OCI-LY1 (cell line): ENCODE results near the gene ZNF256.

Experiments
- H2AFZ ChIP-seq: fragments of 200-600 bp; sonication (generic), shearing (Covaris generic); 2 replicates; pipeline ENCODE4 v1.6.0; 2014; ENCODE audit warnings: antibody characterized with exemption, mild to moderate bottlenecking, low read length
- H3F3A ChIP-seq: fragments of 200-600 bp; sonication (generic), shearing (Covaris generic); 2 replicates; pipeline ENCODE4 v1.6.0; 2014; ENCODE audit warnings: mild to moderate bottlenecking, antibody characterized with exemption, low read length, moderate library complexity; ENCODE audit not compliant: insufficient read depth
- H3K27ac ChIP-seq: fragments of 200-600 bp; sonication (generic); 2 replicates; pipeline ENCODE4 v1.5.1; 2014; ENCODE audit warnings: low read length, mixed run types, mild to moderate bottlenecking, low read depth; ENCODE audit not compliant: poor library complexity, severe bottlenecking
- H3K27me3 ChIP-seq: fragments of 200-600 bp; sonication (generic); 2 replicates; pipeline ENCODE4 v1.6.0; 2014; ENCODE audit warnings: antibody characterized with exemption, mild to moderate bottlenecking, low read length, moderate library complexity; ENCODE audit not compliant: insufficient read depth
- H3K36me3 ChIP-seq: fragments of 200-600 bp; sonication (generic); 2 replicates; pipeline ENCODE4 v1.6.1; 2014; ENCODE audit warnings: mild to moderate bottlenecking, antibody characterized with exemption, low read length, moderate library complexity, mixed read lengths; ENCODE audit not compliant: insufficient read depth
- H3K4me1 ChIP-seq: fragments of 200-600 bp; sonication (generic); 2 replicates; pipeline ENCODE4 v1.5.1; 2014; ENCODE audit warnings: mild to moderate bottlenecking, low read length, moderate library complexity; ENCODE audit not compliant: insufficient read depth, severe bottlenecking
- H3K4me2 ChIP-seq: fragments of 200-600 bp; sonication (generic), shearing (Covaris generic); 2 replicates; pipeline ENCODE4 v1.6.1; 2014; ENCODE audit warnings: low read length
- H3K4me3 ChIP-seq: fragments of 200-600 bp; sonication (generic); 2 replicates; pipeline ENCODE4 v1.5.1; 2014; ENCODE audit warnings: low read length, low read depth, mild to moderate bottlenecking, mixed read lengths; ENCODE audit not compliant: poor library complexity, severe bottlenecking
- H3K79me2 ChIP-seq: fragments of 200-600 bp; shearing (Covaris generic); 2 replicates; pipeline ENCODE4 v1.6.1; 2016; ENCODE audit warnings: mixed run types, low read length, mixed read lengths; ENCODE audit not compliant: insufficient read depth
- H3K9ac ChIP-seq: fragments of 200-600 bp; sonication (generic), shearing (Covaris generic); 2 replicates; pipeline ENCODE4 v1.6.1; 2014; ENCODE audit warnings: mild to moderate bottlenecking, low read length, mixed read lengths
- H3K9me2 ChIP-seq: fragments of 200-600 bp; sonication (generic), shearing (Covaris generic); 2 replicates; pipeline ENCODE4 v1.6.1; 2014; ENCODE audit warnings: low read depth, mild to moderate bottlenecking, low read length, mixed read lengths
- H3K9me3 ChIP-seq: fragments of 200-600 bp; shearing (Covaris generic); 2 replicates; pipeline ENCODE4 v1.6.1; 2014; ENCODE audit warnings: low read length, mixed read lengths
- H4K20me1 ChIP-seq: fragments of 200-600 bp; sonication (generic), shearing (Covaris generic); 2 replicates; pipeline ENCODE4 v1.6.0; 2016; ENCODE audit warnings: mild to moderate bottlenecking, low read length; ENCODE audit not compliant: insufficient read depth
- CTCF ChIP-seq: fragments of 200-600 bp; sonication (generic), shearing (Covaris generic); IDR thresholded peaks from 2 replicates; pipeline ENCODE4 v1.5.1; 2017; ENCODE audit warnings: mild to moderate bottlenecking, antibody characterized with exemption, low read length, moderate library complexity, mixed read lengths
- EZH2 ChIP-seq: fragments of 200-600 bp; sonication (generic), shearing (Covaris generic); IDR thresholded peaks from 2 replicates; pipeline ENCODE4 v1.8.0; 2017; ENCODE audit warnings: borderline replicate concordance, mixed run types, mild to moderate bottlenecking, antibody characterized with exemption, low read length, moderate library complexity, mixed read lengths

Gene ZNF256

GRCh38 chr19:57954996-57955395 is 7.5 kb upstream of the ZNF256 start:
- Histone ChIP-seq H3K9me2 (no peaks in the 10 kb centered on the region), H3K79me2 (no peaks in the 10 kb centered on the region), H3K27ac (no peak overlapping the region), H3K9me3 (peaks cover 8% of the 10 kb centered on the region; the same call in 1 of the 2 replicates), H3K9ac (no peak overlapping the region), H3K27me3 (no peaks in the 10 kb centered on the region), H3F3A (no peaks in the 10 kb centered on the region), H3K4me3 (no peak overlapping the region), H3K4me1 (no peaks in the 10 kb centered on the region), H3K4me2 (no peak overlapping the region), H4K20me1 (no peaks in the 10 kb centered on the region), H2AFZ (no peak overlapping the region), H3K36me3 (no peaks in the 10 kb centered on the region)
- no peak for TF ChIP-seq CTCF
- TF ChIP-seq EZH2 = no peak

GRCh38 chr19:57949702-57950101 is 2.2 kb upstream of the ZNF256 start:
- H3K4me2 ChIP-seq = no peak overlapping the region
- no peaks in the 10 kb centered on the region for H3K27me3 ChIP-seq
- H2AFZ ChIP-seq = no peak overlapping the region
- H3K4me1 ChIP-seq = no peaks in the 10 kb centered on the region
- H3K4me3 ChIP-seq = no peak overlapping the region
- no peaks in the 10 kb centered on the region for H4K20me1 ChIP-seq
- no peaks in the 10 kb centered on the region for H3K9me2 ChIP-seq
- H3K9me3 ChIP-seq = peaks cover 6% of the 10 kb centered on the region; the same call in 1 of the 2 replicates
- no peaks in the 10 kb centered on the region for H3K36me3 ChIP-seq
- TF ChIP-seq EZH2 = no peak
- no peak for TF ChIP-seq CTCF
- no peak overlapping the region for H3K27ac ChIP-seq
- no peak overlapping the region for H3K9ac ChIP-seq
- no peaks in the 10 kb centered on the region for H3K79me2 ChIP-seq
- no peaks in the 10 kb centered on the region for H3F3A ChIP-seq

- no peak overlapping the region for H3K9ac ChIP-seq
- H3K9me3 ChIP-seq = peaks cover 6% of the 10 kb centered on the region; the same call in 1 of the 2 replicates
Measured at GRCh38 chr19:57949296-57949695, 1.8 kb upstream of the ZNF256 start.

More at GRCh38 chr19:57949296-57949695, 1.8 kb upstream of the ZNF256 start:
- TF ChIP-seq CTCF (no peak), EZH2 (no peak)
- H3K36me3 ChIP-seq = no peaks in the 10 kb centered on the region
- no peak overlapping the region for H2AFZ ChIP-seq
- H3K79me2 ChIP-seq = no peaks in the 10 kb centered on the region
- H3K27me3 ChIP-seq = no peaks in the 10 kb centered on the region
- no peak overlapping the region for H3K4me2 ChIP-seq
- no peak overlapping the region for H3K4me3 ChIP-seq
- H4K20me1 ChIP-seq = no peaks in the 10 kb centered on the region
- H3K4me1 ChIP-seq = no peaks in the 10 kb centered on the region
- H3F3A ChIP-seq = no peaks in the 10 kb centered on the region
- no peaks in the 10 kb centered on the region for H3K9me2 ChIP-seq
- H3K27ac ChIP-seq = no peak overlapping the region
